GM12878 (cell line): ENCODE data around the gene LRIT1. TPM values are rescaled to one million over a fixed set of nuclear protein-coding genes. Genes with fewer than 3 reads are reported as not detected.
A peak's percentile ranks its signal among the peaks of the same experiment; 100 is the strongest.

Experiments
- ATAC-seq: fragments of 200-7000 bp; cut with Tn5 transposase; 3 replicates; pipeline ENCODE4 v1.9.1; 2020; ENCODE audit warnings: mild to moderate bottlenecking, moderate library complexity
- BruUV-seq: library from RNA; stranded (reverse); fragments of 400-500 nt; replicated peaks from 2 replicates; lab custom pipeline; 2021; lab: Mats Ljungman, UMichigan
- CTCF ChIA-PET: fragments of 300-600 bp; sonication (Branson Sonifier 250); formaldehyde crosslinking; extraction: SDS; loops from one replicate; lab custom pipeline; 2021; ENCODE audit warnings: inconsistent platforms; lab: Yijun Ruan, JAX
- POLR2A ChIA-PET: fragments of 350-600 bp; formaldehyde crosslinking; extraction: SDS; loops from one replicate; lab custom pipeline; 2021; ENCODE audit warnings: inconsistent platforms; lab: Charles Lee
- RAD21 ChIA-PET: fragments of 300-600 bp; sonication (Branson Sonifier 250); formaldehyde crosslinking; loops from one replicate; lab custom pipeline; 2023; ENCODE audit warnings: antibody characterized with exemption; ENCODE audit not compliant: unreplicated experiment; lab: Charles Lee
- SMC1A ChIA-PET: fragments of 300-600 bp; sonication (Branson Sonifier 250); formaldehyde crosslinking; loops from one replicate; lab custom pipeline; 2023; ENCODE audit not compliant: unreplicated experiment, uncharacterized antibody; lab: Charles Lee
- DNase-seq: peaks from one replicate; pipeline ENCODE4 v3.0.0-alpha.2; 2011; ENCODE audit warnings: low read depth, low spot score
- FAIRE-seq: peaks from 3 replicates; lab custom pipeline; 2011; peaks lifted over from hg19 to GRCh38; lab: Jason Lieb, UNC
- H2AFZ ChIP-seq: 2 replicates; pipeline ENCODE4 v1.6.0; 2011; ENCODE audit warnings: low read depth, low read length, control low read depth; ENCODE audit not compliant: control insufficient read depth
- H3K27ac ChIP-seq: 2 replicates; pipeline ENCODE4 v1.5.1; 2011; ENCODE audit warnings: control low read depth; ENCODE audit not compliant: control insufficient read depth, insufficient read depth
- H3K27me3 ChIP-seq, 2 experiments: replicated peaks in 1 of 2; 2 replicates each; pipeline versions ENCODE4 v1.6.0 to v1.6.1; 2011; ENCODE audit warnings: low read length in 1 of 2; ENCODE audit not compliant: control insufficient read depth in 2 of 2, insufficient read depth in 2 of 2
- H3K36me3 ChIP-seq, 2 experiments: 2 replicates each; pipeline ENCODE4 v1.5.1; 2011; ENCODE audit warnings: low read length in 1 of 2; ENCODE audit not compliant: control insufficient read depth in 2 of 2, insufficient read depth in 2 of 2
- H3K4me1 ChIP-seq: 2 replicates; pipeline ENCODE4 v1.6.1; 2011; ENCODE audit warnings: mild to moderate bottlenecking, low read length, moderate library complexity, mixed read lengths; ENCODE audit not compliant: control insufficient read depth, insufficient read depth
- H3K4me2 ChIP-seq: 2 replicates; pipeline ENCODE4 v1.6.0; 2011; ENCODE audit warnings: control low read depth; ENCODE audit not compliant: control insufficient read depth, insufficient read depth
- H3K4me3 ChIP-seq: fragments of 200-600 bp; sonication (generic); 2 replicates; pipeline ENCODE4 v1.5.1; 2016
- H3K79me2 ChIP-seq: 2 replicates; pipeline ENCODE4 v1.6.0; 2011; ENCODE audit warnings: low read length; ENCODE audit not compliant: control insufficient read depth, insufficient read depth
- H3K9ac ChIP-seq: 2 replicates; pipeline ENCODE4 v1.8.0; 2011; ENCODE audit warnings: low read length, control low read depth, mixed read lengths; ENCODE audit not compliant: control insufficient read depth, insufficient read depth
- H3K9me3 ChIP-seq: replicated peaks from 3 replicates; pipeline ENCODE4 v1.5.1; 2011; ENCODE audit warnings: mild to moderate bottlenecking, low read length; ENCODE audit not compliant: control insufficient read depth, insufficient read depth
- H4K20me1 ChIP-seq: 2 replicates; pipeline ENCODE4 v1.6.0; 2011; ENCODE audit not compliant: control insufficient read depth, insufficient read depth
- CHD1 ChIP-seq: IDR thresholded peaks from 2 replicates; pipeline ENCODE4 v1.6.1; 2012; ENCODE audit warnings: low read depth, low read length, improper control_type of control experiment
- CTCF ChIP-seq, 3 experiments: IDR thresholded peaks in 2 of 3; conservative IDR thresholded peaks in 1 of 3; 2 replicates each; pipeline ENCODE4 v1.5.1; 2011; ENCODE audit warnings: low read depth in 3 of 3, low read length in 3 of 3, mild to moderate bottlenecking in 3 of 3, control low read depth in 2 of 3, moderate library complexity in 2 of 3, inconsistent platforms in 1 of 3, mixed read lengths in 1 of 3; ENCODE audit not compliant: control insufficient read depth in 2 of 3, insufficient read depth in 1 of 3; ENCODE audit errors: extremely low read depth in 1 of 3
- KDM1A ChIP-seq: fragments of 200-600 bp; sonication (generic); IDR thresholded peaks from 2 replicates; pipeline ENCODE4 v1.6.1; 2016; ENCODE audit warnings: borderline replicate concordance
- NFYA ChIP-seq: IDR thresholded peaks from 2 replicates; pipeline ENCODE4 v1.6.1; 2011; ENCODE audit warnings: low read depth, mild to moderate bottlenecking, low read length, improper control_type of control experiment, borderline replicate concordance
- PAX8 ChIP-seq: fragments of 450-650 bp; IDR thresholded peaks from 2 replicates; pipeline ENCODE4 v1.6.1; 2017; ENCODE audit warnings: mild to moderate bottlenecking, moderate library complexity
- RAD21 ChIP-seq: IDR thresholded peaks from 2 replicates; pipeline ENCODE4 v1.6.1; 2011; ENCODE audit warnings: mild to moderate bottlenecking, low read depth, low read length, moderate library complexity; ENCODE audit not compliant: insufficient read depth
- SMC3 ChIP-seq: IDR thresholded peaks from 2 replicates; pipeline ENCODE4 v1.6.1; 2011; ENCODE audit warnings: low read length, improper control_type of control experiment, borderline replicate concordance
- YY1 ChIP-seq: IDR thresholded peaks from 2 replicates; pipeline ENCODE4 v1.6.1; 2011; ENCODE audit warnings: low read depth, mild to moderate bottlenecking, low read length
- ZNF24 ChIP-seq: fragments of 450-650 bp; IDR thresholded peaks from 2 replicates; pipeline ENCODE4 v1.6.1; 2017; ENCODE audit warnings: antibody characterized with exemption, mild to moderate bottlenecking
- WGBS: methylation state at CpG from one replicate; pipeline ENCODE4 v1.1.6; 2016; ENCODE audit warnings: low lambda C conversion rate; ENCODE audit not compliant: insufficient replicate concordance, insufficient coverage; ENCODE audit errors: missing lambda C conversion rate; 5-methylcytosine and 5-hydroxymethylcytosine counted together
- in situ Hi-C: fragments of 300-500 bp; cut with MboI; formaldehyde crosslinking; loops from 9 replicates; pipeline ENCODE4 v1.14.3; 2018; ENCODE audit warnings: mixed read lengths
- intact Hi-C: fragments of 100-400 bp; cut with micrococcal nuclease; formaldehyde crosslinking; loops from one replicate; pipeline ENCODE4 v1.14.2; 2022; ENCODE audit not compliant: unreplicated experiment
- polyA plus RNA-seq, 11 experiments: library from polyadenylated mRNA; depleted of rRNA in 4 of 11; unstranded in 6 of 11; stranded (reverse) in 5 of 11; fragments of >200 nt; fragmentation: Nextera tagmentation in 4 of 11; fragmentation: Illumina TruSeq in 1 of 11; extraction: Ambion mirVana in 4 of 11; extraction: Trizol in 1 of 11; gene quantifications; 1 replicate in 1 of 11; 2 replicates in 10 of 11; pipeline versions ENCODE4 v1.2.1 to v1.2.3, GENCODE V29; 2011 to 2016; ENCODE audit warnings: inconsistent platforms in 2 of 11, missing spikeins in 2 of 11, low read depth in 1 of 11
- total RNA-seq, 4 experiments: library from RNA; depleted of rRNA in 3 of 4; stranded (reverse); fragments of >200 nt in 3 of 4; fragmentation: Illumina TruSeq in 1 of 4; extraction: Trizol in 1 of 4; gene quantifications; 2 replicates each; pipeline versions ENCODE4 v1.2.1 to v1.2.3, GENCODE V29; 2013 to 2021

The LRIT1 gene
- total and polyA plus RNA-seq, 10 of the 15 experiments (the other 5 are each of a cell fraction or from before 2014, with no cell fraction given), result not detected

- BruUV-seq, result no TSS peak
- Histone ChIP-seq H3K27ac (no peak overlapping the region), H3K9ac (no peak overlapping the region), H2AFZ (no peak overlapping the region), H3K4me1 (no peaks in the 10 kb centered on the region), H3K9me3 (no peaks in the 10 kb centered on the region), H3K4me2 (no peak overlapping the region)
- FAIRE-seq, result no peak
- ChIA-PET POLR2A (no interaction called here), SMC1A (no interaction called here)
- intact Hi-C loops, result no loop called here
- ATAC-seq, result peak; percentile 31; the same call in 2 of the 3 replicates
- no peak for TF ChIP-seq RAD21
- TF ChIP-seq KDM1A, result no peak
- no peak for TF ChIP-seq YY1
- TF ChIP-seq, all 136 proteins: peak for 0
- in situ Hi-C loops, result no loop called here
- no peak overlapping the region for H3K4me3 ChIP-seq
- no peaks in the 10 kb centered on the region for H3K36me3 ChIP-seq
- WGBS, result 52% methylated on average over 15 of the region's 15 CpGs
- H3K27me3 ChIP-seq, result no peaks in the 10 kb centered on the region; a peak in 2 of 4 replicates
- RAD21 ChIA-PET, result interaction anchor here (0.9 to 1.3 kb wide), 2 partner anchors 108 to 110 kb away, joined by 3 read pairs; no protein-coding TSS in a partner anchor
- DNase-seq, result no peak
- CTCF ChIA-PET, result interaction anchor here (0.5 to 2.1 kb wide), 6 partner anchors 10 to 291 kb away, joined by 3 to 13 read pairs (median 4); no protein-coding TSS in a partner anchor
- H3K79me2 ChIP-seq, result no peaks in the 10 kb centered on the region
- no peaks in the 10 kb centered on the region for H4K20me1 ChIP-seq
These were observed 16.1 kb upstream of the LRIT1 start for GRCh38 chr10:84257343-84258020.

- intact Hi-C loops, result no loop called here
- BruUV-seq, result no TSS peak
- ChIA-PET CTCF (interaction anchor here (0.5 to 2.1 kb wide), 10 partner anchors 9 to 520 kb away, joined by 3 to 13 read pairs (median 3); no protein-coding TSS in a partner anchor), POLR2A (no interaction called here), SMC1A (no interaction called here), RAD21 (interaction anchor here (0.6 to 1.3 kb wide), 3 partner anchors 107 to 250 kb away, joined by 3 to 4 read pairs (median 3); no protein-coding TSS in a partner anchor)
- H3K27ac ChIP-seq, result no peak overlapping the region
- no peak overlapping the region for H3K4me3 ChIP-seq
- H3K4me2 ChIP-seq, result no peak overlapping the region
- H3K79me2 ChIP-seq, result no peaks in the 10 kb centered on the region
- ATAC-seq (peak; percentile 89), DNase-seq (no peak), FAIRE-seq (no peak)
- no peaks in the 10 kb centered on the region for H3K9me3 ChIP-seq
- no peak overlapping the region for H3K9ac ChIP-seq
- H3K27me3 ChIP-seq, result no peaks in the 10 kb centered on the region; a peak in 2 of 4 replicates
- H3K36me3 ChIP-seq, result no peaks in the 10 kb centered on the region
- no peaks in the 10 kb centered on the region for H3K4me1 ChIP-seq
- in situ Hi-C loops, result no loop called here
- H4K20me1 ChIP-seq, result no peaks in the 10 kb centered on the region
- peak; percentile 20; the same call in 1 of the 2 replicates for TF ChIP-seq RAD21
- TF ChIP-seq CHD1, result no peak
- TF ChIP-seq PAX8, result no peak
- peak; percentile 24; the same call in 1 of the 2 replicates for TF ChIP-seq SMC3
- TF ChIP-seq NFYA, result no peak
- TF ChIP-seq ZNF24, result no peak
- TF ChIP-seq CTCF (IDR thresholded peaks at IDR 0.05 in 2 of 3, conservative IDR thresholded peaks at IDR 0.05 in 1 of 3; ENCODE audit: control insufficient read depth in 2 of 3, extremely low read depth in 1 of 3, insufficient read depth in 1 of 3, low read depth in 3 of 3, low read length in 3 of 3), result peak; percentile 58 to 71 (median 59)
- H2AFZ ChIP-seq, result peak overlapping the region; percentile 13; the same call in 1 of the 2 replicates
- 39% methylated on average over 35 of the region's 35 CpGs for WGBS
These were observed 15.4 kb upstream of the LRIT1 start for GRCh38 chr10:84256510-84257342.
